H9 (cell line): ENCODE data around the gene PUM2. TPM values are rescaled to one million over a fixed set of nuclear protein-coding genes. Genes with fewer than 3 reads are reported as not detected.
A peak's percentile ranks its signal among the peaks of the same experiment; 100 is the strongest.

ENCODE experiments used
- DNase-seq: peaks from one replicate; pipeline ENCODE4 v3.0.0-alpha.2; 2017
- H2AFZ ChIP-seq: one replicate; pipeline ENCODE4 v1.6.1; 2013; ENCODE audit warnings: mild to moderate bottlenecking, low read length, control low read depth, moderate library complexity
- H2AK5ac ChIP-seq: 2 replicates; pipeline ENCODE4 v1.6.1; 2013; ENCODE audit warnings: low read length, control low read depth, mixed read lengths; ENCODE audit not compliant: insufficient read length
- H2BK120ac ChIP-seq: one replicate; pipeline ENCODE4 v1.6.1; 2013; ENCODE audit warnings: low read depth, mild to moderate bottlenecking, low read length, control low read depth, inconsistent platforms; ENCODE audit not compliant: poor library complexity, severe bottlenecking
- H2BK12ac ChIP-seq: 2 replicates; pipeline ENCODE4 v1.6.1; 2013; ENCODE audit warnings: low read length, control low read depth, mixed read lengths, low read depth; ENCODE audit not compliant: insufficient read length
- H2BK15ac ChIP-seq: 2 replicates; pipeline ENCODE4 v1.6.1; 2013; ENCODE audit warnings: low read depth, low read length, control low read depth
- H2BK20ac ChIP-seq: one replicate; pipeline ENCODE4 v1.6.1; 2013; ENCODE audit warnings: low read depth, mild to moderate bottlenecking, low read length, control low read depth, inconsistent platforms; ENCODE audit not compliant: poor library complexity, severe bottlenecking
- H2BK5ac ChIP-seq: 2 replicates; pipeline ENCODE4 v1.6.1; 2013; ENCODE audit warnings: low read length, control low read depth, mixed read lengths; ENCODE audit not compliant: insufficient read length
- H3K14ac ChIP-seq: 2 replicates; pipeline ENCODE4 v1.6.1; 2013; ENCODE audit warnings: low read length, control low read depth; ENCODE audit not compliant: insufficient read depth
- H3K18ac ChIP-seq: 2 replicates; pipeline ENCODE4 v1.6.1; 2013; ENCODE audit warnings: low read depth, mild to moderate bottlenecking, mixed read lengths, low read length, control low read depth; ENCODE audit not compliant: insufficient read length
- H3K23ac ChIP-seq: 2 replicates; pipeline ENCODE4 v1.6.1; 2013; ENCODE audit warnings: low read length, control low read depth, mixed read lengths, low read depth; ENCODE audit not compliant: insufficient read length
- H3K23me2 ChIP-seq: 2 replicates; pipeline ENCODE4 v1.6.1; 2013; ENCODE audit warnings: low read depth, mild to moderate bottlenecking, mixed read lengths, low read length, control low read depth; ENCODE audit not compliant: insufficient read length, poor library complexity, severe bottlenecking
- H3K27ac ChIP-seq: 2 replicates; pipeline ENCODE4 v1.5.1; 2013; ENCODE audit warnings: low read length, control low read depth, mixed read lengths, low read depth; ENCODE audit not compliant: insufficient read length
- H3K27me3 ChIP-seq: 2 replicates; pipeline ENCODE4 v1.6.1; 2013; ENCODE audit warnings: low read length, control low read depth, inconsistent platforms; ENCODE audit not compliant: insufficient read depth
- H3K4ac ChIP-seq: 2 replicates; pipeline ENCODE4 v1.6.1; 2013; ENCODE audit warnings: low read depth, mild to moderate bottlenecking, control low read depth, inconsistent platforms, low read length, moderate library complexity
- H3K4me1 ChIP-seq: 2 replicates; pipeline ENCODE4 v1.6.1; 2013; ENCODE audit warnings: low read length, control low read depth, inconsistent platforms; ENCODE audit not compliant: insufficient read depth
- H3K4me2 ChIP-seq: 2 replicates; pipeline ENCODE4 v1.6.1; 2013; ENCODE audit warnings: low read length, control low read depth, mixed read lengths; ENCODE audit not compliant: insufficient read length, insufficient read depth
- H3K56ac ChIP-seq: 2 replicates; pipeline ENCODE4 v1.6.1; 2013; ENCODE audit warnings: low read depth, mild to moderate bottlenecking, mixed read lengths, low read length, control low read depth; ENCODE audit not compliant: insufficient read length
- H3K79me1 ChIP-seq: 2 replicates; pipeline ENCODE4 v1.6.1; 2013; ENCODE audit warnings: low read depth, mild to moderate bottlenecking, moderate library complexity, low read length, control low read depth, inconsistent platforms; ENCODE audit not compliant: insufficient read depth, poor library complexity, severe bottlenecking
- H3K79me2 ChIP-seq: 2 replicates; pipeline ENCODE4 v1.6.1; 2013; ENCODE audit warnings: low read length, control low read depth, inconsistent platforms; ENCODE audit not compliant: insufficient read depth
- H3K9ac ChIP-seq: 2 replicates; pipeline ENCODE4 v1.6.1; 2013; ENCODE audit warnings: low read length, control low read depth, mixed read lengths; ENCODE audit not compliant: insufficient read length; ENCODE audit errors: extremely low read depth
- H3K9me3 ChIP-seq: one replicate; pipeline ENCODE4 v1.6.1; 2013; ENCODE audit warnings: low read depth, low read length, inconsistent platforms; ENCODE audit not compliant: control insufficient read depth
- H3T11ph ChIP-seq: one replicate; pipeline ENCODE4 v1.6.1; 2013; ENCODE audit warnings: mild to moderate bottlenecking, low read length, control low read depth, inconsistent platforms
- H4K20me1 ChIP-seq: one replicate; pipeline ENCODE4 v1.6.1; 2013; ENCODE audit not compliant: control insufficient read depth, insufficient read length, insufficient read depth
- H4K5ac ChIP-seq: 2 replicates; pipeline ENCODE4 v1.6.1; 2013; ENCODE audit warnings: low read depth, mild to moderate bottlenecking, mixed read lengths, low read length, control low read depth; ENCODE audit not compliant: insufficient read length
- H4K8ac ChIP-seq: replicated peaks from 2 replicates; pipeline ENCODE4 v1.6.1; 2013; ENCODE audit warnings: low read length, control low read depth, mixed read lengths, low read depth; ENCODE audit not compliant: insufficient read length
- H4K91ac ChIP-seq: 2 replicates; pipeline ENCODE4 v1.6.1; 2013; ENCODE audit warnings: low read depth, mild to moderate bottlenecking, moderate library complexity, mixed read lengths, low read length, control low read depth; ENCODE audit not compliant: insufficient read length
- H3K27ac Mint-ChIP-seq, 3 experiments: 2 replicates in 2 of 3; 3 replicates in 1 of 3; pipeline ENCODE4 v1.8.0; 2020 to 2021; ENCODE audit warnings: mixed read lengths in 3 of 3, mild to moderate bottlenecking in 1 of 3, moderate library complexity in 1 of 3
- H3K27me3 Mint-ChIP-seq: 2 replicates; pipeline ENCODE4 v1.8.0; 2021; ENCODE audit warnings: low read depth, mild to moderate bottlenecking, moderate library complexity, mixed read lengths
- H3K36me3 Mint-ChIP-seq, 3 experiments: 2 replicates in 2 of 3; 3 replicates in 1 of 3; pipeline ENCODE4 v1.8.0; 2020 to 2021; ENCODE audit warnings: low read depth in 3 of 3, mixed read lengths in 3 of 3; ENCODE audit not compliant: insufficient read depth in 1 of 3
- H3K4me1 Mint-ChIP-seq, 2 experiments: 2 replicates each; pipeline ENCODE4 v1.8.0; 2020; ENCODE audit warnings: mixed read lengths in 2 of 2
- H3K4me3 Mint-ChIP-seq, 2 experiments: 2 replicates in 1 of 2; 3 replicates in 1 of 2; pipeline ENCODE4 v1.8.0; 2020 to 2021; ENCODE audit warnings: mild to moderate bottlenecking in 2 of 2, mixed read lengths in 2 of 2, moderate library complexity in 1 of 2
- H3K9me3 Mint-ChIP-seq, 2 experiments: 2 replicates in 1 of 2; 3 replicates in 1 of 2; pipeline ENCODE4 v1.8.0; 2020; ENCODE audit warnings: mild to moderate bottlenecking in 2 of 2, mixed read lengths in 2 of 2, moderate library complexity in 1 of 2
- WGBS: extraction: QIAGEN DNeasy Blood & Tissue Kit; methylation state at CpG from one replicate; pipeline ENCODE4 v1.1.7; 2013; ENCODE audit warnings: missing lambda C conversion rate, low lambda C conversion rate, mixed read lengths; ENCODE audit not compliant: insufficient read length; ENCODE audit errors: extremely low coverage; 5-methylcytosine and 5-hydroxymethylcytosine counted together
- total RNA-seq: library from RNA; stranded (reverse); gene quantifications from 2 replicates; pipeline ENCODE4 v1.2.1, GENCODE V29; 2021
- TF ChIP-seq, protein P1 (sequence below): fragments of 200-600 bp; sonication (generic); conservative IDR thresholded peaks from 3 replicates; pipeline ENCODE4 v1.8.0; 2021; ENCODE audit warnings: antibody characterized with exemption, mild to moderate bottlenecking

PUM2 gene
- total RNA-seq, 1 experiment from 2014 or later = 96.6 TPM

- Mint-ChIP-seq H3K36me3 (peaks cover 7 to 14% (median 8%) of the 10 kb centered on the region in 3 experiments; a peak in 5 of 7 replicates), H3K27ac (no peak overlapping the region), H3K4me1 (peaks cover 28 to 31% of the 10 kb centered on the region in 2 experiments), H3K4me3 (peak overlapping the region in 1 of 2 experiments; percentile 63; a peak in 2 of 5 replicates), H3K9me3 (no peaks in the 10 kb centered on the region; a peak in 1 of 5 replicates), H3K27me3 (peaks cover 33% of the 10 kb centered on the region)
- H3K4ac ChIP-seq = no peak overlapping the region
- no peaks in the 10 kb centered on the region for H3K27me3 ChIP-seq
- no peaks in the 10 kb centered on the region for H3K79me1 ChIP-seq
- peaks cover 9% of the 10 kb centered on the region; the same call in 1 of the 2 replicates for H3K4me1 ChIP-seq
- no peak overlapping the region for H2BK20ac ChIP-seq
- peaks cover 9% of the 10 kb centered on the region; the same call in 1 of the 2 replicates for H3K79me2 ChIP-seq
- H2AK5ac ChIP-seq = no peak overlapping the region
- H2BK5ac ChIP-seq = no peak overlapping the region
- H4K5ac ChIP-seq = no peak overlapping the region
- H3K23ac ChIP-seq = no peak overlapping the region
- peak overlapping the region; percentile 38; the same call in 1 of the 2 replicates for H3K14ac ChIP-seq
- no peak overlapping the region for H3K27ac ChIP-seq
- H3K4me2 ChIP-seq = peak overlapping the region; percentile 71
- peak overlapping the region; percentile 39 for H3K18ac ChIP-seq
- no peak overlapping the region for H2BK15ac ChIP-seq
- H2BK120ac ChIP-seq = no peak overlapping the region
- H2AFZ ChIP-seq = no peak overlapping the region
- TF ChIP-seq, protein P1, sequence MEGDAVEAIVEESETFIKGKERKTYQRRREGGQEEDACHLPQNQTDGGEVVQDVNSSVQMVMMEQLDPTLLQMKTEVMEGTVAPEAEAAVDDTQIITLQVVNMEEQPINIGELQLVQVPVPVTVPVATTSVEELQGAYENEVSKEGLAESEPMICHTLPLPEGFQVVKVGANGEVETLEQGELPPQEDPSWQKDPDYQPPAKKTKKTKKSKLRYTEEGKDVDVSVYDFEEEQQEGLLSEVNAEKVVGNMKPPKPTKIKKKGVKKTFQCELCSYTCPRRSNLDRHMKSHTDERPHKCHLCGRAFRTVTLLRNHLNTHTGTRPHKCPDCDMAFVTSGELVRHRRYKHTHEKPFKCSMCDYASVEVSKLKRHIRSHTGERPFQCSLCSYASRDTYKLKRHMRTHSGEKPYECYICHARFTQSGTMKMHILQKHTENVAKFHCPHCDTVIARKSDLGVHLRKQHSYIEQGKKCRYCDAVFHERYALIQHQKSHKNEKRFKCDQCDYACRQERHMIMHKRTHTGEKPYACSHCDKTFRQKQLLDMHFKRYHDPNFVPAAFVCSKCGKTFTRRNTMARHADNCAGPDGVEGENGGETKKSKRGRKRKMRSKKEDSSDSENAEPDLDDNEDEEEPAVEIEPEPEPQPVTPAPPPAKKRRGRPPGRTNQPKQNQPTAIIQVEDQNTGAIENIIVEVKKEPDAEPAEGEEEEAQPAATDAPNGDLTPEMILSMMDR = no peak
- H3K9ac ChIP-seq = peak overlapping the region; percentile 2
- WGBS = no CpG with 5 or more reads among the region's 70 CpGs
- no peak overlapping the region for H3K56ac ChIP-seq
- DNase-seq = no peak
- H4K20me1 ChIP-seq = no peaks in the 10 kb centered on the region
- H2BK12ac ChIP-seq = no peak overlapping the region
- no peak overlapping the region for H4K91ac ChIP-seq
- H3K9me3 ChIP-seq = no peaks in the 10 kb centered on the region
- no peak overlapping the region for H4K8ac ChIP-seq
- peaks cover 10% of the 10 kb centered on the region for H3K23me2 ChIP-seq
- H3T11ph ChIP-seq = no peak overlapping the region
These were observed 126.4 kb downstream of the PUM2 start for GRCh38 chr2:20224164-20224715.
